HepG2 (cell line): ENCODE results near the gene CCDC117. TPM values are rescaled to one million over a fixed set of nuclear protein-coding genes. Genes with fewer than 3 reads are reported as not detected.

Experiments
- CREB1 ChIP-seq, 2 experiments: fragments of 450-650 bp in 1 of 2; IDR thresholded peaks; 2 replicates each; pipeline ENCODE4 v1.6.1; 2016 to 2017; ENCODE audit warnings: control low read depth in 1 of 2, mild to moderate bottlenecking in 1 of 2, missing compliant biosample characterization in 1 of 2, missing genetic modification characterization in 1 of 2
- CSRNP2 ChIP-seq: sonication (generic); formaldehyde crosslinking; conservative IDR thresholded peaks from 2 replicates; pipeline ENCODE4 v1.8.0; 2022; ENCODE audit warnings: low read depth, missing genetic modification reagents
- GABPA ChIP-seq, 2 experiments: IDR thresholded peaks; 2 replicates each; pipeline ENCODE4 v1.6.1; 2011 to 2016; ENCODE audit warnings: low read depth in 2 of 2, low read length in 1 of 2, missing biosample characterization in 1 of 2, missing genetic modification characterization in 1 of 2
- HIVEP1 ChIP-seq: sonication (generic); formaldehyde crosslinking; IDR thresholded peaks from 2 replicates; pipeline ENCODE4 v1.4.0; 2020; ENCODE audit warnings: mild to moderate bottlenecking, missing genetic modification reagents
- ISL2 ChIP-seq: sonication (generic); formaldehyde crosslinking; IDR thresholded peaks from 2 replicates; pipeline ENCODE4 v1.5.0; 2020; ENCODE audit warnings: missing genetic modification reagents
- KDM3A ChIP-seq: IDR thresholded peaks from 2 replicates; pipeline ENCODE4 v1.6.1; 2018; ENCODE audit warnings: low read depth, missing compliant biosample characterization
- KDM5A ChIP-seq: fragments of 200-600 bp; sonication (generic); IDR thresholded peaks from 2 replicates; pipeline ENCODE4 v1.7.0; 2018; ENCODE audit warnings: antibody characterized with exemption, mild to moderate bottlenecking, low read length, borderline replicate concordance
- MYC ChIP-seq: sonication (generic); formaldehyde crosslinking; IDR thresholded peaks from 2 replicates; pipeline ENCODE4 v1.9.0; 2021; ENCODE audit warnings: missing genetic modification reagents, borderline replicate concordance
- PAX8 ChIP-seq: sonication (generic); formaldehyde crosslinking; IDR thresholded peaks from 2 replicates; pipeline ENCODE4 v1.8.0; 2022; ENCODE audit warnings: mild to moderate bottlenecking, missing genetic modification reagents, borderline replicate concordance
- RBM39 ChIP-seq: fragments of 200-400 bp; formaldehyde crosslinking; IDR thresholded peaks from one replicate; pipeline ENCODE4 v1.6.1; 2018; ENCODE audit warnings: antibody characterized with exemption, mild to moderate bottlenecking, low read depth, low read length; ENCODE audit not compliant: poor library complexity, severe bottlenecking
- RNF219 ChIP-seq: sonication (generic); formaldehyde crosslinking; IDR thresholded peaks from 2 replicates; pipeline ENCODE4 v1.5.0; 2020; ENCODE audit warnings: mild to moderate bottlenecking, missing genetic modification reagents
- SATB2 ChIP-seq: sonication (generic); formaldehyde crosslinking; IDR thresholded peaks from 2 replicates; pipeline ENCODE4 v1.5.0; 2020; ENCODE audit warnings: missing genetic modification reagents
- SP1 ChIP-seq, 2 experiments: fragments of 450-650 bp in 1 of 2; sonication (generic) in 1 of 2; formaldehyde crosslinking in 1 of 2; IDR thresholded peaks; 2 replicates each; pipeline versions ENCODE4 v1.4.0 to v1.6.1; 2016 to 2020; ENCODE audit warnings: missing genetic modification reagents in 1 of 2
- SRF ChIP-seq: IDR thresholded peaks from 2 replicates; pipeline ENCODE4 v1.6.1; 2011; ENCODE audit warnings: mild to moderate bottlenecking, low read depth, low read length, moderate library complexity
- STAT5B ChIP-seq: sonication (generic); formaldehyde crosslinking; IDR thresholded peaks from 2 replicates; pipeline ENCODE4 v1.4.0; 2020; ENCODE audit warnings: missing genetic modification reagents
- ZNF101 ChIP-seq: sonication (generic); formaldehyde crosslinking; IDR thresholded peaks from 2 replicates; pipeline ENCODE4 v1.4.0; 2020; ENCODE audit warnings: mild to moderate bottlenecking, low read depth, missing genetic modification reagents, borderline replicate concordance
- ZNF333 ChIP-seq: sonication (generic); formaldehyde crosslinking; IDR thresholded peaks from 2 replicates; pipeline ENCODE4 v1.4.0; 2020; ENCODE audit warnings: mild to moderate bottlenecking, missing genetic modification reagents, borderline replicate concordance
- ZNF335 ChIP-seq: sonication (generic); formaldehyde crosslinking; IDR thresholded peaks from 2 replicates; pipeline ENCODE4 v1.4.0; 2020; ENCODE audit warnings: missing genetic modification reagents
- ZNF639 ChIP-seq: conservative IDR thresholded peaks from 2 replicates; pipeline ENCODE4 v1.6.1; 2018; ENCODE audit warnings: missing genetic modification reagents
- ZNF749 ChIP-seq: sonication (generic); formaldehyde crosslinking; IDR thresholded peaks from 2 replicates; pipeline ENCODE4 v1.8.0; 2022; ENCODE audit warnings: mild to moderate bottlenecking, missing genetic modification reagents, moderate library complexity, borderline replicate concordance
- ZNF766 ChIP-seq: sonication (generic); formaldehyde crosslinking; IDR thresholded peaks from 2 replicates; pipeline ENCODE4 v1.5.0; 2020; ENCODE audit warnings: missing genetic modification reagents, borderline replicate concordance
- polyA plus RNA-seq, 8 experiments: library from polyadenylated mRNA; depleted of rRNA in 3 of 8; stranded (reverse) in 7 of 8; unstranded in 1 of 8; fragments of >200 nt; fragmentation: Illumina TruSeq in 4 of 8; extraction: Trizol in 4 of 8; gene quantifications; 2 replicates each; pipeline versions ENCODE4 v1.2.1 to v1.2.3, GENCODE V29; 2011 to 2016; ENCODE audit warnings: low read depth in 4 of 8, missing spikeins in 1 of 8, mixed read lengths in 1 of 8; ENCODE audit not compliant: insufficient read depth in 1 of 8
- total RNA-seq, 5 experiments: library from RNA; depleted of rRNA; stranded (reverse); fragments of >200 nt; fragmentation: Illumina TruSeq; extraction: Trizol; gene quantifications; 2 replicates each; pipeline ENCODE4 v1.2.3, GENCODE V29; 2016; ENCODE audit warnings: low read depth in 1 of 5
- TF ChIP-seq, protein P1 (sequence below): sonication (generic); formaldehyde crosslinking; IDR thresholded peaks from 2 replicates; pipeline ENCODE4 v1.5.0; 2020; ENCODE audit warnings: missing genetic modification reagents

The CCDC117 gene
- total and polyA plus RNA-seq, 2 of the 13 experiments (the other 11 are each of a cell fraction or from before 2014, with no cell fraction given) = 12.6 to 34.2 TPM

DNA sequence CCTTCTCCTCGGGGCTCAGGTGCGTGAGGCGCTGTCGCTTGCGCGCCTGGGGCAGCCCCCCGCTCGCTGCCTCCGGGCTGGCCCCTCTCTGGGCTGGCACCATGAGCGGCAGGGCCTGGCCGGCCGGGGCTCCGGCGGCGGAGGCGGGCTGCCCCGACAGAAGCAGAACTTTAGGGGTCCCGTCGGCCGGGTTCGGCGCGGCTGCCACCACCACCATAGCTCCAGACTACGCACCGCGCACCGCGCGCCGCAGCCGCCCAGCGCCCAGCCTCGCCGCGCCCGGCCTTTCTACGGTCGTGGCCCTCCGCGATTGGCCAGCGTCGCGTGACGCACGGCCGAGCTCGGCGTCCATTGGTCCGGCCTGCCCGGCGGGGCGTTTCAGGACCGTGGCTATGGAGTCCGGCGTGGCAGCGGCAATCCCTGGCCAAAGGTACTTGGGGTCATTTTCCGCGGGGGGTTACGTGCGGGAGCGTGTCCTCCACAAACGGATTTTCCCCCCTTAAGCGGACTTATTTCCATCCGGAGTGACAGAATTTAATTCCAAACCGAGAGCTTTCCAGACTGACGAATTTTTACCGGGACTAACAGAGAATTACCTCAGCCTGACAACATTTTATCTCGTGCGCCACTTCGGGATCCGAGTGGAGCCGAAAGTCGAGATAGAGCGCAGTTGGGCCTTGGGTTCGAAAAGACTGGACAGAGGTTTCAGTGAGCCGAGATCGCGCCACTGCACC lies 28.0 kb downstream of the CCDC117 start, which contains the start of gene XBP1 (continued):
- TF ChIP-seq MYC = peak; percentile 55; the same call in 1 of the 2 replicates
- TF ChIP-seq ZNF101 = 0 out of 2 replicates have a peak, but pooled peaks have one; percentile 15
- no peak for TF ChIP-seq KDM3A (CRISPR knock-in tag)
- TF ChIP-seq RNF219 (CRISPR knock-in tag) = no peak
- no peak for TF ChIP-seq ZNF335
- TF ChIP-seq HIVEP1 (CRISPR knock-in tag) = peak; percentile 74; the same call in 1 of the 2 replicates
- no peak for TF ChIP-seq ZNF766
- TF ChIP-seq ZNF639 (CRISPR knock-in tag) = no peak; the same call in 1 of the 2 replicates
- TF ChIP-seq SRF = no peak
- 0 out of 2 replicates have a peak, but pooled peaks have one; percentile 23 for TF ChIP-seq PAX8 (CRISPR knock-in tag)
- TF ChIP-seq CREB1 (IDR thresholded peaks at IDR 0.05) = peak; percentile 89
- peak; percentile 49; the same call in 1 of the 2 replicates for TF ChIP-seq CREB1 (CRISPR knock-in tag; IDR thresholded peaks at IDR 0.05)
- TF ChIP-seq CSRNP2 (CRISPR knock-in tag) = no peak
- TF ChIP-seq ISL2 = 0 out of 2 replicates have a peak, but pooled peaks have one; percentile 17
- TF ChIP-seq RBM39 = peak; percentile 62
- no peak for TF ChIP-seq KDM5A
- no peak; the same call in 1 of the 2 replicates for TF ChIP-seq ZNF333 (CRISPR knock-in tag)
- peak; percentile 78 for TF ChIP-seq ZNF749 (CRISPR knock-in tag)
- TF ChIP-seq, protein P1, sequence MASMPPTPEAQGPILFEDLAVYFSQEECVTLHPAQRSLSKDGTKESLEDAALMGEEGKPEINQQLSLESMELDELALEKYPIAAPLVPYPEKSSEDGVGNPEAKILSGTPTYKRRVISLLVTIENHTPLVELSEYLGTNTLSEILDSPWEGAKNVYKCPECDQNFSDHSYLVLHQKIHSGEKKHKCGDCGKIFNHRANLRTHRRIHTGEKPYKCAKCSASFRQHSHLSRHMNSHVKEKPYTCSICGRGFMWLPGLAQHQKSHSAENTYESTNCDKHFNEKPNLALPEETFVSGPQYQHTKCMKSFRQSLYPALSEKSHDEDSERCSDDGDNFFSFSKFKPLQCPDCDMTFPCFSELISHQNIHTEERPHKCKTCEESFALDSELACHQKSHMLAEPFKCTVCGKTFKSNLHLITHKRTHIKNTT (CRISPR knock-in tag) = no peak
- TF ChIP-seq GABPA (IDR thresholded peaks at IDR 0.05; ENCODE audit: low read depth, low read length) = no peak
- TF ChIP-seq GABPA (CRISPR knock-in tag; IDR thresholded peaks at IDR 0.05; ENCODE audit: low read depth) = no peak
- no peak for TF ChIP-seq STAT5B
- no peak; the same call in 1 of the 2 replicates for TF ChIP-seq SATB2 (CRISPR knock-in tag)
- no peak for TF ChIP-seq SP1 (IDR thresholded peaks at IDR 0.05)
- TF ChIP-seq SP1 (CRISPR knock-in tag; IDR thresholded peaks at IDR 0.05) = peak; percentile 72
